D721Med (cell line): ENCODE data around the gene TOR4A.

Experiments used
- DNase-seq: peaks from one replicate; pipeline ENCODE4 v3.0.0; 2011; ENCODE audit warnings: low spot score; ENCODE audit not compliant: insufficient read length
- FAIRE-seq: peaks from 2 replicates; lab custom pipeline; 2011; peaks lifted over from hg19 to GRCh38; lab: Jason Lieb, UNC
- TF ChIP-seq, protein P1 (sequence below): IDR thresholded peaks from 2 replicates; pipeline ENCODE4 v1.5.1; 2012; ENCODE audit warnings: mild to moderate bottlenecking, control low read depth; ENCODE audit not compliant: insufficient read depth; ENCODE audit errors: missing control alignments

Gene TOR4A

GRCh38 chr9:137319011-137319738 lies 41.6 kb downstream of the TOR4A start:
- DNase-seq (peak; percentile 22), FAIRE-seq (no peak)
- TF ChIP-seq, protein P1, sequence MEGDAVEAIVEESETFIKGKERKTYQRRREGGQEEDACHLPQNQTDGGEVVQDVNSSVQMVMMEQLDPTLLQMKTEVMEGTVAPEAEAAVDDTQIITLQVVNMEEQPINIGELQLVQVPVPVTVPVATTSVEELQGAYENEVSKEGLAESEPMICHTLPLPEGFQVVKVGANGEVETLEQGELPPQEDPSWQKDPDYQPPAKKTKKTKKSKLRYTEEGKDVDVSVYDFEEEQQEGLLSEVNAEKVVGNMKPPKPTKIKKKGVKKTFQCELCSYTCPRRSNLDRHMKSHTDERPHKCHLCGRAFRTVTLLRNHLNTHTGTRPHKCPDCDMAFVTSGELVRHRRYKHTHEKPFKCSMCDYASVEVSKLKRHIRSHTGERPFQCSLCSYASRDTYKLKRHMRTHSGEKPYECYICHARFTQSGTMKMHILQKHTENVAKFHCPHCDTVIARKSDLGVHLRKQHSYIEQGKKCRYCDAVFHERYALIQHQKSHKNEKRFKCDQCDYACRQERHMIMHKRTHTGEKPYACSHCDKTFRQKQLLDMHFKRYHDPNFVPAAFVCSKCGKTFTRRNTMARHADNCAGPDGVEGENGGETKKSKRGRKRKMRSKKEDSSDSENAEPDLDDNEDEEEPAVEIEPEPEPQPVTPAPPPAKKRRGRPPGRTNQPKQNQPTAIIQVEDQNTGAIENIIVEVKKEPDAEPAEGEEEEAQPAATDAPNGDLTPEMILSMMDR = no peak

GRCh38 chr9:137319739-137320551 lies 42.4 kb downstream of the TOR4A start:
- DNase-seq = peak; percentile 16
- no peak for FAIRE-seq
- TF ChIP-seq, protein P1 = no peak

GRCh38 chr9:137320555-137321384 lies 43.2 kb downstream of the TOR4A start:
- FAIRE-seq (no peak), DNase-seq (peak; percentile 14)
- TF ChIP-seq, protein P1 = no peak

GRCh38 chr9:137321726-137322361 lies 44.3 kb downstream of the TOR4A start:
- DNase-seq = peak; percentile 18
- FAIRE-seq = no peak
- TF ChIP-seq, protein P1 = no peak

DNA sequence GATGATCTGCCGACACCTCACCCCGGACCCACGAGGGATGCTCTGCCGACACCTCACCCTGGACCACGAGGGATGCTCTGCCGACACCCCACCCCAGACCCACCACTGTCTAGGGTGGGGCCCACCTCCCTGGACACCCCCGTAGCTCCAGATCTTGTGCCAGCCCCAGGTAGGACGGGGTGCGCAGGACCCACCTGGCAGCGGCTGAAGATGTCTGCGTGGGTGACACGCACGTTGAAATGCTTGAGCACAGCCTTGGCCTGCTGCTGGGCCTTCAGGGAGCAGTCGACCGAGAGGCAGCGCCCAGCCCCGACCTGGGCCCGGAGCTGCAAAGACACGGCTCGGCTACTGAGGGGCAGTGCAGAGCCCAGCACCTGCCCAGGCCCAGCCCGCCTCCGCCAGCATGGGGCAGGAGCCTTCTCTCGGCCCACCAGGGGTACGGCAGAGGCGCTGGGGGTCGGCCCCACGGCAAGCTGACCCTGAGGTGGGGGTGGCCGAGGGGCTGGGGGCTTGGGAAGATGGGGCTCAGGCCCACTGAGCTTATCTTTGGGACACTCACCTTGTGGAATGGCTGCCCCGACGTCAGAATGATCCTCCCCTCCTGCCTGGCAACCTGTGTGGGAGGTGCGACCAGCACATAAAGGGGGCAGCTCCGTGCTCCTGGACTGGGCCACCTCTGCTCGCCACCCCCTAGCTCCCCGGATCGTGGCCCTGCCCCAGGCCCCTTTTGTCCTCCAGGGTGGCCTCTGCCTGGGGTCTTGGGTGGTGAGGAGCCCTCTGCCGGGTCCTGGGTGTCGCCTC lies 46.2 kb downstream of the TOR4A start:
- FAIRE-seq (no peak), DNase-seq (no peak)
- TF ChIP-seq, protein P1 = no peak

GRCh38 chr9:137325124-137325523 lies 47.6 kb downstream of the TOR4A start:
- FAIRE-seq = no peak
- TF ChIP-seq, protein P1 = no peak
- no peak for DNase-seq
